NCI-H2196 (cell line): ENCODE measurements around the gene RAB23.
A peak's percentile ranks its signal among the peaks of the same experiment; 100 is the strongest.
"Not testable (repeated sequence)": the region's sequence is repeated elsewhere in the genome, so short reads cannot be mapped to it uniquely, and the experiment has no call there.

Experiments used
- DNase-seq: peaks from one replicate; lab custom pipeline; 2025; ENCODE audit not compliant: unreplicated experiment; lab: John Stamatoyannopoulos, UW

RAB23 gene

DNA sequence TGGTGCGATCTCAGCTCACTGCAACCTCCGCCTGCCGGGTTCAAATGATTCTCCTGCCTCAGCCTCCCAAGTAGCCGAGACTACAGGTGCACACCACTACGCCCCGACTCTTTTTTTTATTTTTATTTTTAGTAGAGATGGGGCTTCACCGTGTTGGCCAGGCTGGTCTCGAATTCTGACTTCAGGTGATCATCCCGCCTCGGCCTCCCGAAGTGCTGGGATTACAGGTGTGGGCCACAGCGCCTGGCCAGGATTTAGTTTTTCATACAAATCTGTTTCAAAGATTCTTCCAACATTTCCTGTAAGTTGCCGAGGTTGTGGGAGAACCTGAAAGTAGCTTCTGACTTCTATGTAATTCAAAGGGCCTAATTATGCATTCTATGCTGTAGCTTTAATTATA lies 21.4 kb upstream of the RAB23 start:
- not testable (repeated sequence) for DNase-seq

DNA sequence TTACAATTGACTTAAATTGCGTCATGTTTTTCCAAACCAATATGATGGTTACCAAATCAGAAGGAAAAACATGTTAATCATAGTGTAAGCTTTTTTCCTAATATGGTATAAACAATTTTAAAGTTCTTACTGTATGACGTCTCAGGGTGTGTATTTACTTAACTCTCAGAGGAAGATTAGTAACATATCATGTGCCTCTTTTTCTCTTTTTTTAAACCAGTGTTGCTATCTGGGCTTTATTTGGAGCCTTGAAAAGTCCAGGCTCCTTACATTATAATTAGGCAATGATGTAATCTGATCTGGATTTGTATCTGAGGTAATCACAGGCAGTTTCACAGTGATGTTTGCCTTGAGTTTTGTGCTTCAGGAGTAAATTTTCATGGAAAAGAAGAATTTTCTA lies 20.4 kb upstream of the RAB23 start:
- DNase-seq = no peak

DNA sequence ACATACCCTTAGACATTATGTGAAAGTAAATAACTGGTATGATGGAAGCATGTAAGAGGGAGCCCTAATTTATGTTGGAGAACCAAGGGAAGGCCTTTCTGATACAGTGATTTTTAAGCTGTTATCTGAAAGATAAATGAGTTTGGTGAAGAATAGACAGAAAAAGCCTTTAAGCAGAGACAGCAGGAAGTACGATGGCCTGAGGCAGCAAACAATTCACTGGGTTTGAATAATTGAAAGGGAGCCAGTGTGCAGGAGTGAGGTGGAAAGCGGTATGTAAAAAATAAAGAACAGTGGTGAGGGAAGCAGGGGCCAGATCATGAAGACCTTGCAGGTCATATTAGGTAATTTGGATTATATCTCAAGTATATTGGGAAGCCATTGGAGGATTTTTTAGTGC lies 4.1 kb upstream of the RAB23 start:
- DNase-seq = no peak

GRCh38 chr6:57224769-57225515 lies 2.8 kb upstream of the RAB23 start:
- no peak for DNase-seq

- DNase-seq = no peak
Measured at GRCh38 chr6:57222743-57223077, 603 bp upstream of the RAB23 start.

DNA sequence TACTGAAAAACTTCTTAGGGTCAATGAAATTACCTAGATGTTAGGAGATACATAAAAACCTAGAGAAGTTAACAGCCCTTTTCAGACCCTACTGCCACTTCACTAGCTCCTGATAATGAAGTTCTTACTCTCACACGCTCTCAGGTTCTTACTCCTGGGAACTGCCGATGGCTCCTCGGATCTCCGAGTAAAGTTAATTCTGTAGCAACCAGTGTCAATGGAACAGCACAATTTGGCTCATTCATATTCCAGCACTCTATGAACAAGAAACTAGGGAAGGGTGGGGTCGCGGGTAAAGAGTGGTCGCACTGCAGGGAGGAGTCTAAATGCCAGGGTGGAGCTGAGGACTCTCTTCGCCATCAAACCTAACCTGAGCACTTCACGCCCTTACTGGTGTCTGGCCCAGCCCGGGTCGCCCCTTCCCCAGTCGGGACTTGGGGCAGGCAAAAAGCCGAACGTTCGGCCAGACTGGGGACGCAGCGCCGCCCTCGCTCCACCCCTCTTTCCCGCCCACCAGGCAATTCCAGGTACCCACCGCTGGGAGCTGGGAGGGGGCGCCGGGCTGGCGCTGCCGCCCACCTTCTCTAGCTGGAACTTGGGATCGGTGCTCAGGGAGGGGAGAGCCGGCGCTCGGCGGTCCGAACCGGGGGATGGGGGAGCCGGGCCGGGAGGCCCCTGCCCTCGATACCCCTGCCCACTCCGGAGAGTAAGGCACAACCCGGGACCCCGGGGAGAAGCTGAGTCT lies 744 bp downstream of the RAB23 start:
- peak; percentile 60 for DNase-seq

DNA sequence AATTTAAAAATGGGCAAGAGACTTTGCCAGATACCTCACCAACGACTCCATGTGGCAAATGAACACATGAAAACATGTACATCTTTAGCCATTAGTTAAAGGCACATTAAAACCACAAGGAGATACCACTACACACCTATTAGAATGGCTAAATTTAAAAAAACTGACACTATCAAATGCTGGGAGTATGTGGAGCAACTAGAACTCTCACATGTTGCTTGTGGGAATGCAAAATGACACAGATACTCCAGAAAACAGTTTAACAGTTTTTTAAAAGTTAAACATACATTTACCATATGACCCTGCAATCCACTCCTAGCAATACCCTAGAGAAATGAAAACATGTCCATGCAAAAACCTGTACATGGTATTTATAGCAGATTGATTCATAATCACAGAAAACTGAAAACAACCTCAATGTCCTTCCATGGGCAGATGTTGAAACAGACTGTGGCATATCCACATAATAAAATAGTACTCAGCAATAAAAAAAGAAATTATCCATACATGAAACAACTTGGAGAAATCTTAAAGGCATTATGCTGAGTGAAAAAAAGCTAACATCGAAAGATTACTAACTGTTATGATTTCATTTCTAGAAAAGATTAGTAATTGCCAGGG lies 1.9 kb downstream of the RAB23 start:
- DNase-seq = no peak

GRCh38 chr6:57217270-57217669 lies 4.8 kb downstream of the RAB23 start:
- no peak for DNase-seq

GRCh38 chr6:57216235-57217101 lies 5.6 kb downstream of the RAB23 start:
- DNase-seq = no peak

GRCh38 chr6:57215260-57215659 lies 6.8 kb downstream of the RAB23 start:
- no peak for DNase-seq

GRCh38 chr6:57210060-57210459 lies 12.0 kb downstream of the RAB23 start:
- DNase-seq = no peak

- DNase-seq = no peak
Measured at GRCh38 chr6:57209030-57209429, 13.1 kb downstream of the RAB23 start.

DNA sequence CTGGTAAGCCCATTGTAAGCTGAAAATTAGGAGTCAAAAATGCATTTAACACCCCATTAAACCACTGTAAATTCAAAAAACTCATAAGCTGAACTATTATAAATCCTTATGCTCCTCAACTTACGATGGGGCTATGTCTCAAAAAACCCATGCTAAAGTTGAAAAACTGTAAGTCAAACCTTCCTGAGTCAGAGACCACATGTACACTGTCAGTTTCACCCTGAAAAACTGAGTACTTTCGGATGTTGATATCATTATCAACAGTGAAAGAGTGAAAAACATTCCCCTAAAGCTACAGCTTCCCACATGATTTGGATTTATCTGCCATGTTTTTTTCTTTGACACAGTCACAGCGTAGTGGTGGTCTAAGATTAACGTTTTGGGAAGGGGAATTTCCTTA lies 14.2 kb downstream of the RAB23 start:
- no peak for DNase-seq

DNA sequence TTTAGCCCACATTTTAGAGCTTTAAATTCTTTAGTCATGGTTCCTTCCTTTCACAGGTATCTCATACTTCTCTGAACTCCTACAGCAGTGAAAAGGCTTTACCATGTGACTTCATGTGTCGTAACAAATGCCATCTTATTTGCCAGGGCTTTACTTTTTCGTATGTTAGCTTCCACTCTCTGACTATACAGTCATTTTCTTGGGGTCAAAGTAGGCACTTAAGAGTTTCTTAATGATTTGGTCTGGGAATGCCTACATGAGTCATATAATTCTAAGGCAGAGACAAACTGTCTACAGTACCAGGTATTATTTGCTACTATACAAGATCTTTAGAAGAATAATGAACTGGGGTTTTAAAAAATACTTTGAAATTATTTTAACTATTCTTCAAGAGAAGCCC lies 15.0 kb downstream of the RAB23 start:
- DNase-seq = no peak

DNA sequence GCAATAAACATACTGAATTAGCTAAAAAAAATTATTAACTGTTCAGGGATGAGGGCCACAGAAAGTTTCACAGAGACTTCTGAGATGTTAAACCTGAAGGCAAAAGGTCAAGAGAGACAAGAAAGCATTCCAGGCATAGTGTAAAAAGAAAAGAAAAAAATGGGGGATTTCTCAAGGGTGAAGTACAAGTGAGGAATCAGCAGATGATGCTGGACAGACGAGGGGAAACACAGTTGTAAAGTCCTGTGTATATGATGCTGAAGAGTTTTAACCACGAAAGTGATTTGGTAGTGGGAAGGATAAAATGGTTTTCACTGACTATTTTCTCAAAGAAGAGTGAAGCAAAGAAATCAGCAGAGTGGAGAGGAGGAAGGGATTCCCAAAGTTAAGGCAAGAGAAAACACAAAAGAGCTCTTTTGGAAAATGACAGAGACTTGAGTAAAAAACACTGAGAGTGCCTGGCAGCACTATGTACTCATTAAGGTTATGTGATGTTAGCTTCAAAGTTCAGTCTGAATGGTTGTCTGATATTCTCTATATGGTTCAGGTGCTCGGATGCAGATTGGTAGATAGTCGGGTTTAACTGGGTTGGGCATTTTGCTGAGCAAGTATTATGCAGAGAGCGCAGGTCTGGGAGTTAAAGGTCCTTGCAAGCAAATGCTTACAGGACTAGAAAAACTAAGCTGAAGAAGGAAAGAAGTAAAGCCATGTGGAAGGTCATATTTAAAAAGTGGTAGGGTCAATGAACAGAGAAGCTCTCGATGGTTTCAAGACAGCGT lies 16.4 kb downstream of the RAB23 start:
- DNase-seq = no peak

DNA sequence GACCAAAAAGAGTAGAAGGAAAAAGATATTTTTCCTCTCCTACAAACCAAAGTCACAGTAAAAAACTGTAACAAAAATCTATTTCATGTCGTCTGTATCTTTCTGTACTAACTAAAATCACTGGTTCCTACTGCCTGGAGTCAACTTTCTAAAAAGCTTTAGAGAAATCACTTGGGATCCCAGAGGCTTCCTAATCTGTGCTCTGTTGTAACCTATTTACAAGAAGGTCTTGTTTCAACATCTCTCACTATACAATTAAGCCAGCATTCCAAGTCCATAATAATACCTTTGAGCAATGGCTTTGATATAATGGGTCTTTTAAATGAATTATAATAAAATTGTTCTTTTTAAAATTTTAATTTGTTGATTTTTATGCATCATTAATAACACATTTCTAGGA lies 20.4 kb downstream of the RAB23 start:
- no peak for DNase-seq

GRCh38 chr6:57198926-57199636 lies 23.0 kb downstream of the RAB23 start:
- peak; percentile 21 for DNase-seq

- DNase-seq = no peak
Measured at GRCh38 chr6:57195457-57195856, 26.6 kb downstream of the RAB23 start.

GRCh38 chr6:57193177-57193576 lies 28.9 kb downstream of the RAB23 start:
- no peak for DNase-seq

DNA sequence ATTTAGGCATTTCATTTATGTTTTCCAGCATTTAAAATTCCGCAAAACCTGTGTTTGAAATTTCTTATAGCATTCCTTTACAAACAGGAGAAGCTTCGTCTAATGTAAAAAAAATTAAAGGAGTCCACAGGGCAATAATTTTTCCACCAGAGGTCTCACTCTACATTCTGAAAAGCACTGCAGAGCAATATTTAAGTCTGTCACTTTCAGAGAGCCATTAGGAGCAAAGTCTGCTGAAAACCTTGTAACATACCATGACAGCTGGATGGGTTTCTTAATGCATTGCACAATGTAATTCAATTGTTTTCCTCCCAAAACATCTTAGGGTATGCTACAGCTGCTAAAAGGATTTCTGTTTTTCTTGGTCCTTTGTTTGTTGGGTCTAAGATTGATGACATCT lies 32.0 kb downstream of the RAB23 start:
- no peak for DNase-seq
